ENCODE data around the gene BMP7. TPM values are rescaled to one million over a fixed set of nuclear protein-coding genes. Genes with fewer than 3 reads are reported as not detected.

BMP7 gene
- total RNA-seq, 1 donor from 2014 or later: 0.10 TPM

- no peak for DNase-seq (ENCODE audit: low read depth)
Measured at GRCh38 chr20:57124800-57125517, 141.5 kb downstream of the BMP7 start.

GRCh38 chr20:57124366-57124765 lies 142.1 kb downstream of the BMP7 start:
- DNase-seq (ENCODE audit: low read depth): no peak

GRCh38 chr20:57123504-57123903 lies 142.9 kb downstream of the BMP7 start:
- DNase-seq (ENCODE audit: low read depth): no peak

- no peak for DNase-seq (ENCODE audit: low read depth)
Measured at GRCh38 chr20:57122536-57123489, 143.6 kb downstream of the BMP7 start.

GRCh38 chr20:57118964-57119363 lies 147.5 kb downstream of the BMP7 start:
- no peak for DNase-seq (ENCODE audit: low read depth)

Other genes starting within 250 kb of the BMP7 start
- not detected in 2 replicates for gene SPO11, start 63.2 kb upstream of the BMP7 start, total RNA-seq
- gene RAE1, start 84.6 kb upstream of the BMP7 start, total RNA-seq: 22.4 and 61.1 TPM in 2 replicates
- gene RBM38, start 124.8 kb upstream of the BMP7 start, total RNA-seq: 13.0 and 14.8 TPM in 2 replicates

Measured in renal cortical epithelial cell (primary cell).